Chondrocyte (in vitro differentiated cells): ENCODE data around the gene PANK1. TPM values are rescaled to one million over a fixed set of nuclear protein-coding genes. Genes with fewer than 3 reads are reported as not detected.

Experiments
- DNase-seq: peaks from one replicate; pipeline ENCODE4 v3.0.0; 2021; ENCODE audit warnings: mixed read lengths, low spot score
- H3K27ac Mint-ChIP-seq: one replicate; pipeline ENCODE4 v1.8.0; 2021; ENCODE audit warnings: mild to moderate bottlenecking, moderate library complexity, mixed read lengths; ENCODE audit not compliant: unreplicated experiment
- H3K27me3 Mint-ChIP-seq: 2 replicates; pipeline ENCODE4 v1.8.0; 2021; ENCODE audit warnings: low read depth, mixed read lengths
- H3K36me3 Mint-ChIP-seq: 2 replicates; pipeline ENCODE4 v1.8.0; 2021; ENCODE audit warnings: low read depth, mixed read lengths
- H3K4me1 Mint-ChIP-seq: 2 replicates; pipeline ENCODE4 v1.8.0; 2021; ENCODE audit warnings: low read depth, mild to moderate bottlenecking, mixed read lengths
- H3K4me3 Mint-ChIP-seq: one replicate; pipeline ENCODE4 v1.8.0; 2021; ENCODE audit warnings: mild to moderate bottlenecking, moderate library complexity, mixed read lengths; ENCODE audit not compliant: unreplicated experiment
- H3K9me3 Mint-ChIP-seq: 2 replicates; pipeline ENCODE4 v1.8.0; 2021; ENCODE audit warnings: low read depth, mixed read lengths
- total RNA-seq: library from RNA; stranded (reverse); gene quantifications from 3 replicates; pipeline ENCODE4 v1.2.1, GENCODE V29; 2021
- TF ChIP-seq, protein P1 (sequence below): fragments of 200-600 bp; sonication (generic); IDR thresholded peaks from 2 replicates; pipeline ENCODE4 v1.5.0; 2021; ENCODE audit warnings: antibody characterized with exemption, mild to moderate bottlenecking, moderate library complexity

The PANK1 gene
- total RNA-seq, 1 donor from 2014 or later: 7.6 TPM

DNA sequence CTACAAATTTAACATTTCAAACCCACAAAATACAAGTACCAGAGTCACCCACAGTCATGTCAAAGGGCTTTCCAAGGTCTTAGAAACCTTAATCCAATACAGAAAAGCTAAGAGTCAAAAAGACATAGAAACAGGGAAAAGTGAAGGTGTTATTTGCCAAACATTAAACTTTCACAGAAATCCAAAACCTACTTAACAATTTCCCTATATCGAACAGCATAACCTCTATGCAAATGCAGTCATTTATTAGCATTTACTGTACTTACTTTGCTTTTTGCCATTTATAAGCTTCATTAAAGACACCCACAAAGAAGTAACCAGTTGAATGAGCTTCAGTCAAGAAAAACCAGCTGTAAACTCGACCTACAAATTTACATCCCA, 1.6 kb downstream of the PANK1 start:
- TF ChIP-seq, protein P1, sequence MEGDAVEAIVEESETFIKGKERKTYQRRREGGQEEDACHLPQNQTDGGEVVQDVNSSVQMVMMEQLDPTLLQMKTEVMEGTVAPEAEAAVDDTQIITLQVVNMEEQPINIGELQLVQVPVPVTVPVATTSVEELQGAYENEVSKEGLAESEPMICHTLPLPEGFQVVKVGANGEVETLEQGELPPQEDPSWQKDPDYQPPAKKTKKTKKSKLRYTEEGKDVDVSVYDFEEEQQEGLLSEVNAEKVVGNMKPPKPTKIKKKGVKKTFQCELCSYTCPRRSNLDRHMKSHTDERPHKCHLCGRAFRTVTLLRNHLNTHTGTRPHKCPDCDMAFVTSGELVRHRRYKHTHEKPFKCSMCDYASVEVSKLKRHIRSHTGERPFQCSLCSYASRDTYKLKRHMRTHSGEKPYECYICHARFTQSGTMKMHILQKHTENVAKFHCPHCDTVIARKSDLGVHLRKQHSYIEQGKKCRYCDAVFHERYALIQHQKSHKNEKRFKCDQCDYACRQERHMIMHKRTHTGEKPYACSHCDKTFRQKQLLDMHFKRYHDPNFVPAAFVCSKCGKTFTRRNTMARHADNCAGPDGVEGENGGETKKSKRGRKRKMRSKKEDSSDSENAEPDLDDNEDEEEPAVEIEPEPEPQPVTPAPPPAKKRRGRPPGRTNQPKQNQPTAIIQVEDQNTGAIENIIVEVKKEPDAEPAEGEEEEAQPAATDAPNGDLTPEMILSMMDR: no peak
- Mint-ChIP-seq H3K27ac (no peak overlapping the region), H3K4me3 (no peak overlapping the region)

DNA sequence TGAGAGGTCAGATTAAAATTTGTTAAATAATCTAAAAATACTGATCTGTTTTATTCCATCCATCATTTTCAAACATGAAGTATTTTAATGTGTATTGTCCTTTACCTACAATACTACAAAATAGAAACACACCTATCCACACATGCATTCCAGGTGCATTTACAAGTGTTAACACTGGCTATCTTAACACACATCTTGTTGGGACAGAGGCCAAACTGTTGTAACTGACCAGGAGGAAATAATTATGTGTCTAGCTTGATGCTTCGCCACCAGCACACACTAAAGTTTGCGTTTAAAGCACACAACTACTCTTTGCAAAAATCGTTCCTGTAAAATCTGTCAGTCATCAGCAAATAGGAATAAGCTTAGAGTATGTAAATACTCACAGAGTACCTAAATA, 2.8 kb downstream of the PANK1 start:
- no peaks in the 10 kb centered on the region for H3K27me3 Mint-ChIP-seq
- no peaks in the 10 kb centered on the region for H3K36me3 Mint-ChIP-seq
- peaks cover 28% of the 10 kb centered on the region for H3K4me1 Mint-ChIP-seq
- H3K27ac Mint-ChIP-seq: no peak overlapping the region
- no peak for DNase-seq
- TF ChIP-seq, protein P1: no peak
- H3K4me3 Mint-ChIP-seq: no peak overlapping the region
- no peaks in the 10 kb centered on the region for H3K9me3 Mint-ChIP-seq

More for the DNA sequence above, 1.6 kb downstream of the PANK1 start:
- no peak for DNase-seq
- Mint-ChIP-seq H3K27me3 (no peaks in the 10 kb centered on the region), H3K4me1 (peaks cover 28% of the 10 kb centered on the region), H3K36me3 (no peaks in the 10 kb centered on the region), H3K9me3 (no peaks in the 10 kb centered on the region)

DNA sequence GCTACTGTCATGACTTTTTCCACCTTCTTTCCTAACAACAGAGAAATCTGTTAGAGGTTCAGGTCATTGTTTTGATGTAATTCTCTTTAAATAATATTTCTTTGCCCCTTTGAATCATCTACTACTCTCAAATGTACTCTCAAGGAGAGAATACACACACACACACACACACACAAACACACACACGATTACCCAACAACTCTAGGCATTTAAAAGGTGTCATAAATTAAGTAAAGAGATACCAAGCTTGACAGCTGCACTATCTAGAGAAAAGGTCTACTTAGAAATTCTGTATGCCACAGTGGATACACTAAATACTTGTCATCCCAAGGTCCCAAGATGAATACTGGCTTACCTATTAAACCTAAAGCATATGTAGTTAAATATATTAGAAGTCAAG, 4.8 kb downstream of the PANK1 start:
- Mint-ChIP-seq H3K27me3 (no peaks in the 10 kb centered on the region), H3K27ac (no peak overlapping the region), H3K4me3 (no peak overlapping the region)

DNA sequence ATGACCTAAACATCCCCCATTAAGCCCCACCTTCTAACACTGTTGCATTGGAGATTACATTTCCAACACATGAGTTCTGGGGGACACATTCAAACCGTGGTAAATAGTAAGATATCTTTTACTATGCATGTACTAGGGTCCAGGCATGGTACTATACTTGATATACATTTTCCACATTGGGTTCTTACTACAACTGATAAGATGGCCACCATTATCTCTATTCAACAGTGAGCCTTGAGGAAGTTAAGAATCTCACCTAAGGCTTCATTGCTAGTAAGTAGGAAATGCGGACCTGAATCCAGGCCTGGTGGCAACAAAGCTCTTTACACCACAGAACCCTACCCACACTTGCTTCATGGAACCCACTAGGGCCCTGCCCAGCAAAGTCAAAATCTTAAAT, 5.7 kb downstream of the PANK1 start:
- no peaks in the 10 kb centered on the region for H3K36me3 Mint-ChIP-seq
- H3K9me3 Mint-ChIP-seq: no peaks in the 10 kb centered on the region
- TF ChIP-seq, protein P1: no peak
- H3K27me3 Mint-ChIP-seq: no peaks in the 10 kb centered on the region
- H3K4me1 Mint-ChIP-seq: peaks cover 16% of the 10 kb centered on the region
- no peak overlapping the region for H3K4me3 Mint-ChIP-seq
- no peak for DNase-seq
- no peak overlapping the region for H3K27ac Mint-ChIP-seq

More for the DNA sequence above, 4.8 kb downstream of the PANK1 start:
- DNase-seq: no peak
- H3K36me3 Mint-ChIP-seq: no peaks in the 10 kb centered on the region
- H3K4me1 Mint-ChIP-seq: peaks cover 18% of the 10 kb centered on the region
- no peaks in the 10 kb centered on the region for H3K9me3 Mint-ChIP-seq
- TF ChIP-seq, protein P1: no peak

DNA sequence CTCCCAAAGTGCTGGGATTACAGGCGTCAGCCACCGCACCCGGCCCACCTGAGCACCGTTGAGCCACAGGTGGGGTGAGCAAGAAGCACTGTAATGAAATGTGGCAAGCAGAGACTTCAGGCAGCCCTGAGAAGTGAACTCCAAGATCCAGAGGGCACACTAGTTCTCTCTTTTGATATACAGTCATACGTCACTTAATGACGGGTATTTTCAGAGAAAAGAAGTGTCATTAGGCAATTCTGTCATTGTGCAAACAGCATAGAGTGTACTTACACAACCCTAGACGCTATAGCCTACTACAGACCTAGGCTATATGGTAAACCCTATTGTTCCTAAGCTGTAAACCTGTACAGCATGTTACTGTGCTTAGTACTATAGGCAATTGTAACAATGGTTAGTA, 7.9 kb downstream of the PANK1 start:
- no peak for DNase-seq
- H3K4me1 Mint-ChIP-seq: peaks cover 24% of the 10 kb centered on the region
- no peak overlapping the region for H3K27ac Mint-ChIP-seq
- TF ChIP-seq, protein P1: no peak
- no peak overlapping the region for H3K4me3 Mint-ChIP-seq
- no peaks in the 10 kb centered on the region for H3K27me3 Mint-ChIP-seq
- H3K36me3 Mint-ChIP-seq: no peaks in the 10 kb centered on the region
- no peaks in the 10 kb centered on the region for H3K9me3 Mint-ChIP-seq
